A673 (cell line): ENCODE data around the gene DIMT1. TPM values are rescaled to one million over a fixed set of nuclear protein-coding genes. Genes with fewer than 3 reads are reported as not detected.

Source experiments
- BruUV-seq: library from RNA; stranded (reverse); fragments of 400-500 nt; replicated peaks from 2 replicates; lab custom pipeline; 2021; lab: Mats Ljungman, UMichigan
- CTCF ChIA-PET: fragments of 300-600 bp; sonication (Branson Sonifier 250); formaldehyde crosslinking; loops from one replicate; lab custom pipeline; 2022; ENCODE audit warnings: antibody characterized with exemption; lab: Charles Lee
- POLR2A ChIA-PET: fragments of 300-600 bp; sonication (Branson Sonifier 250); formaldehyde crosslinking; loops from one replicate; lab custom pipeline; 2022; ENCODE audit warnings: antibody characterized with exemption; ENCODE audit not compliant: low non-redundant PET; lab: Charles Lee
- DNase-seq: peaks from one replicate; pipeline ENCODE4 v3.0.0-alpha.2; 2015; ENCODE audit warnings: low spot score
- H3K27ac ChIP-seq: fragments of 200-600 bp; sonication (generic); 2 replicates; pipeline ENCODE4 v1.5.1; 2016; ENCODE audit warnings: mixed run types, low read depth, mild to moderate bottlenecking, mixed read lengths, antibody characterized with exemption, low read length; ENCODE audit not compliant: poor library complexity, severe bottlenecking
- H3K27me3 ChIP-seq: fragments of 200-600 bp; sonication (generic); replicated peaks from 2 replicates; pipeline ENCODE4 v1.6.1; 2017; ENCODE audit warnings: mixed run types, low read depth, mild to moderate bottlenecking, mixed read lengths, antibody characterized with exemption, low read length; ENCODE audit not compliant: insufficient read depth, poor library complexity
- H3K36me3 ChIP-seq: fragments of 200-600 bp; sonication (generic); 2 replicates; pipeline ENCODE4 v1.6.1; 2016; ENCODE audit warnings: mixed run types, mild to moderate bottlenecking, mixed read lengths, antibody characterized with exemption, low read length; ENCODE audit not compliant: insufficient read depth, poor library complexity, severe bottlenecking
- H3K4me1 ChIP-seq: fragments of 200-600 bp; sonication (generic); 2 replicates; pipeline ENCODE4 v1.6.1; 2017; ENCODE audit warnings: mixed run types, mild to moderate bottlenecking, mixed read lengths, antibody characterized with exemption, low read length; ENCODE audit not compliant: insufficient read depth, poor library complexity, severe bottlenecking
- H3K4me3 ChIP-seq: fragments of 200-600 bp; sonication (generic); 2 replicates; pipeline ENCODE4 v1.5.1; 2016; ENCODE audit warnings: low read depth, mixed run types, mild to moderate bottlenecking, mixed read lengths, low read length; ENCODE audit not compliant: poor library complexity, severe bottlenecking
- H3K9me3 ChIP-seq: fragments of 200-600 bp; sonication (generic); 2 replicates; pipeline ENCODE4 v1.6.1; 2016; ENCODE audit warnings: mixed run types, low read depth, mild to moderate bottlenecking, mixed read lengths, antibody characterized with exemption, low read length; ENCODE audit not compliant: poor library complexity, severe bottlenecking
- CTCF ChIP-seq: fragments of 300-800, 200-600 bp; sonication (generic); conservative IDR thresholded peaks from 2 replicates; pipeline ENCODE4 v1.5.1; 2017; ENCODE audit warnings: low read depth, mild to moderate bottlenecking, antibody characterized with exemption, low read length, moderate library complexity, mixed read lengths
- EZH2 ChIP-seq: fragments of 200-600 bp; sonication (generic); IDR thresholded peaks from 2 replicates; pipeline ENCODE4 v1.6.1; 2017; ENCODE audit warnings: borderline replicate concordance, low read depth, mild to moderate bottlenecking, mixed read lengths, antibody characterized with exemption, low read length; ENCODE audit not compliant: poor library complexity, severe bottlenecking
- intact Hi-C: fragments of 100-400 bp; cut with micrococcal nuclease; formaldehyde crosslinking; loops from one replicate; pipeline ENCODE4 v1.10.0; 2022; ENCODE audit not compliant: unreplicated experiment
- total RNA-seq: library from RNA; stranded (reverse); gene quantifications from 2 replicates; pipeline ENCODE4 v1.2.3, GENCODE V29; 2021

Gene DIMT1
- total RNA-seq, 1 experiment from 2014 or later = 55.1 TPM

GRCh38 chr5:62421414-62421813 lies 17.7 kb upstream of the DIMT1 start:
- Histone ChIP-seq H3K9me3 (no peaks in the 10 kb centered on the region), H3K4me3 (no peak overlapping the region), H3K4me1 (no peaks in the 10 kb centered on the region), H3K27me3 (no peaks in the 10 kb centered on the region), H3K27ac (no peak overlapping the region), H3K36me3 (no peaks in the 10 kb centered on the region)
- no TSS peak for BruUV-seq
- POLR2A ChIA-PET = no interaction called here
- CTCF ChIA-PET = no interaction called here
- TF ChIP-seq CTCF (no peak), EZH2 (no peak)
- intact Hi-C loops = no loop called here
- no peak for DNase-seq

- Histone ChIP-seq H3K27me3 (no peaks in the 10 kb centered on the region), H3K4me1 (no peaks in the 10 kb centered on the region), H3K36me3 (no peaks in the 10 kb centered on the region), H3K27ac (no peak overlapping the region), H3K9me3 (no peaks in the 10 kb centered on the region), H3K4me3 (no peak overlapping the region)
- no peak for DNase-seq
- BruUV-seq = no TSS peak
- no peak for TF ChIP-seq CTCF
- TF ChIP-seq EZH2 = no peak
- ChIA-PET CTCF (no interaction called here), POLR2A (no interaction called here)
- intact Hi-C loops = no loop called here
Measured at GRCh38 chr5:62419609-62420008, 15.9 kb upstream of the DIMT1 start.

GRCh38 chr5:62418462-62419076 lies 14.9 kb upstream of the DIMT1 start:
- H3K4me1 ChIP-seq = peaks cover 9% of the 10 kb centered on the region
- no peaks in the 10 kb centered on the region for H3K36me3 ChIP-seq
- TF ChIP-seq CTCF (no peak), EZH2 (no peak)
- BruUV-seq = no TSS peak
- DNase-seq = no peak
- ChIA-PET CTCF (no interaction called here), POLR2A (no interaction called here)
- H3K9me3 ChIP-seq = no peaks in the 10 kb centered on the region
- no peak overlapping the region for H3K27ac ChIP-seq
- H3K4me3 ChIP-seq = no peak overlapping the region
- intact Hi-C loops = no loop called here
- H3K27me3 ChIP-seq = no peaks in the 10 kb centered on the region
